Sigmoid colon (tissue), 7 donors: ENCODE data around the gene SMARCD1. TPM values are rescaled to one million over a fixed set of nuclear protein-coding genes. Genes with fewer than 3 reads are reported as not detected.

Experiments
- DNase-seq: peaks from one replicate; pipeline ENCODE4 v3.0.0-alpha.2; 2019
- H3K27ac ChIP-seq, 4 donors: fragments of 200-600 bp; sonication (generic); one replicate each; pipeline ENCODE4 v1.5.1; 2016 to 2019; ENCODE audit warnings: mild to moderate bottlenecking in 1 of 4
- H3K27me3 ChIP-seq, 3 donors: fragments of 200-600 bp; sonication (generic); one replicate each; pipeline ENCODE4 v1.5.1; 2019; ENCODE audit warnings: mild to moderate bottlenecking in 1 of 3
- H3K36me3 ChIP-seq, 4 donors: fragments of 200-600 bp; sonication (generic); one replicate each; pipeline ENCODE4 v1.5.1; 2016 to 2019
- H3K4me1 ChIP-seq, 4 donors: fragments of 200-600 bp; sonication (generic); one replicate each; pipeline ENCODE4 v1.5.1; 2017 to 2019
- H3K4me3 ChIP-seq, 4 donors: fragments of 200-600 bp; sonication (generic); one replicate each; pipeline ENCODE4 v1.5.1; 2017 to 2019; ENCODE audit warnings: mild to moderate bottlenecking in 2 of 4, moderate library complexity in 1 of 4
- H3K9me3 ChIP-seq, 4 donors: fragments of 200-600 bp in 3 of 4; sonication (generic) in 3 of 4; one replicate each; pipeline versions ENCODE4 v1.5.1 to v1.6.1; 2013 to 2019
- EP300 ChIP-seq, 4 donors: sonication (generic); formaldehyde crosslinking; IDR thresholded peaks; one replicate each; pipeline ENCODE4 v1.6.1; 2017; ENCODE audit warnings: antibody characterized with exemption in 4 of 4
- POLR2A ChIP-seq, 2 donors: fragments of 450-650 bp; IDR thresholded peaks; one replicate each; pipeline ENCODE4 v1.6.1; 2016; ENCODE audit warnings: antibody characterized with exemption in 2 of 2, mild to moderate bottlenecking in 2 of 2, moderate library complexity in 2 of 2
- POLR2AphosphoS5 ChIP-seq, 4 donors: sonication (generic); formaldehyde crosslinking; IDR thresholded peaks; one replicate each; pipeline ENCODE4 v1.6.1; 2017; ENCODE audit warnings: antibody characterized with exemption in 4 of 4
- WGBS, 2 donors: extraction: QIAGEN DNeasy Blood & Tissue Kit; methylation state at CpG; one replicate each; pipeline ENCODE4 v1.1.7; 2013; 5-methylcytosine and 5-hydroxymethylcytosine counted together
- intact Hi-C: fragments of 100-400 bp; cut with DNase I; formaldehyde crosslinking; loops from one replicate; pipeline ENCODE4 v1.15.1; 2023
- polyA plus RNA-seq, 3 donors: library from polyadenylated mRNA; stranded (reverse); fragments of 200-250 nt; gene quantifications; one replicate each; pipeline ENCODE4 v1.2.3, GENCODE V29; 2013
- total RNA-seq, 4 donors: library from RNA; depleted of rRNA; stranded (reverse); fragments of >200 nt; gene quantifications; one replicate each; pipeline ENCODE4 v1.1.0, GENCODE V29; 2016
- donor health status: healthy with polysubstance abuse.
- donor health status: Bipolar disorder and iron deficiency.
- donor health status: healthy.

SMARCD1 gene
- total and polyA plus RNA-seq, 7 donors = 16.0 to 64.8 (median 26.4) TPM

DNA sequence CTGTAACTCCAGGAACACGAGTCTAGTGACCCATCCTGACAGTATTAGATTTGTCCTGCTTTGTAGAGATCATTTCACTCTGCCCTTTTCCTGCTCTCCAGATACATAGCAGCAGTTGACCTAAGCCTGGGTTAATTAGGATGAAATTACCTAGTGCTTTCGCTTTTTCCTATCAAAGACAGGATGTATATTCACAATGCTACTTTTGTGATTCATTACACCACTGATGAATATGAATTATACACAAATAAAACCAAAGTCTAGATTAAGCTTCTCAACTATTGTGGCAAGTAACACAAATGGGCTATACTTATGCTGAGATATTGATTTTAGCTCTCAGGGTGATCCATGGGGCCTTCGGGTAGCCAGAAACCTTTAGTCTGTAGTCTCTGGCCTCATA, 64.2 kb downstream of the SMARCD1 start:
- H3K36me3 ChIP-seq = no peaks in the 10 kb centered on the region
- H3K4me3 ChIP-seq = no peak overlapping the region
- intact Hi-C loops = no loop called here
- 72 to 79% methylated on average over 3 of the region's 3 CpGs for WGBS, 2 donors
- TF ChIP-seq EP300 (IDR thresholded peaks at IDR 0.05) = no peak
- no peak for TF ChIP-seq POLR2A (IDR thresholded peaks at IDR 0.05)
- TF ChIP-seq POLR2AphosphoS5 (IDR thresholded peaks at IDR 0.05) = no peak
- peaks cover 0 to 9% (median 4%) of the 10 kb centered on the region in 4 donors for H3K4me1 ChIP-seq
- no peak overlapping the region for H3K27ac ChIP-seq
- no peak for DNase-seq
- H3K27me3 ChIP-seq = no peaks in the 10 kb centered on the region
- no peaks in the 10 kb centered on the region for H3K9me3 ChIP-seq

Other genes with a start within 250 kb of the SMARCD1 start
- 1 to 10 TPM; 2.7 to 5.4 (median 3.9) TPM for gene BCDIN3D, start 242.2 kb upstream of the SMARCD1 start, total RNA-seq
- 1 to 10 TPM; 1.8 to 3.7 (median 2.1) TPM for gene BCDIN3D, start 242.2 kb upstream of the SMARCD1 start, polyA plus RNA-seq
- gene FAIM2, start 181.4 kb upstream of the SMARCD1 start, total RNA-seq = 10 to 100 TPM in 1 of 4 donors, 1 to 10 TPM in 3; 5.8 to 12.8 (median 7.5) TPM
- gene FAIM2, start 181.4 kb upstream of the SMARCD1 start, polyA plus RNA-seq = 1 to 10 TPM in 2 of 3 donors, not detected in 1; 1.2 to 5.6 TPM
- not detected for gene AQP2, start 134.6 kb upstream of the SMARCD1 start, total RNA-seq
- not detected for gene AQP2, start 134.6 kb upstream of the SMARCD1 start, polyA plus RNA-seq
- not detected for gene AQP5, start 123.5 kb upstream of the SMARCD1 start, total RNA-seq
- gene AQP5, start 123.5 kb upstream of the SMARCD1 start, polyA plus RNA-seq = under 1 TPM in 1 of 3 donors, not detected in 2; 0.09 TPM
- under 1 TPM; 0.14 to 0.83 (median 0.60) TPM for gene AQP6, start 112.4 kb upstream of the SMARCD1 start, total RNA-seq
- gene AQP6, start 112.4 kb upstream of the SMARCD1 start, polyA plus RNA-seq = under 1 TPM in 1 of 3 donors, not detected in 2; 0.12 TPM
- 10 to 100 TPM; 14.1 to 42.6 (median 27.0) TPM for gene RACGAP1, start 59.8 kb upstream of the SMARCD1 start, total RNA-seq
- 10 to 100 TPM in 1 of 3 donors, 1 to 10 TPM in 2; 4.8 to 22.5 (median 8.3) TPM for gene RACGAP1, start 59.8 kb upstream of the SMARCD1 start, polyA plus RNA-seq
- 1 to 10 TPM; 3.5 to 6.9 (median 5.2) TPM for gene ASIC1, start 27.7 kb upstream of the SMARCD1 start, total RNA-seq
- 1 to 10 TPM in 2 of 3 donors, not detected in 1; 1.3 to 1.6 TPM for gene ASIC1, start 27.7 kb upstream of the SMARCD1 start, polyA plus RNA-seq
- 10 to 100 TPM in 1 of 4 donors, 1 to 10 TPM in 1, under 1 TPM in 2; 0.55 to 59.6 (median 1.5) TPM for gene GPD1, start 18.7 kb downstream of the SMARCD1 start, total RNA-seq
- gene GPD1, start 18.7 kb downstream of the SMARCD1 start, polyA plus RNA-seq = 10 to 100 TPM in 1 of 3 donors, 1 to 10 TPM in 2; 3.0 to 19.8 (median 3.6) TPM
- gene COX14, start 26.9 kb downstream of the SMARCD1 start, total RNA-seq = 100 to 1,000 TPM in 1 of 4 donors, 10 to 100 TPM in 3; 87.8 to 179 (median 93.8) TPM
- gene COX14, start 26.9 kb downstream of the SMARCD1 start, polyA plus RNA-seq = 100 to 1,000 TPM; 124 to 266 (median 187) TPM
- 10 to 100 TPM; 21.7 to 29.1 (median 23.3) TPM for gene CERS5, start 82.0 kb downstream of the SMARCD1 start, total RNA-seq
- gene CERS5, start 82.0 kb downstream of the SMARCD1 start, polyA plus RNA-seq = 10 to 100 TPM in 1 of 3 donors, 1 to 10 TPM in 2; 4.8 to 25.9 (median 5.3) TPM
- 100 to 1,000 TPM in 1 of 4 donors, 10 to 100 TPM in 3; 39.7 to 111 (median 41.6) TPM for gene LIMA1, start 198.2 kb downstream of the SMARCD1 start, total RNA-seq
- gene LIMA1, start 198.2 kb downstream of the SMARCD1 start, polyA plus RNA-seq = 100 to 1,000 TPM; 108 to 181 (median 175) TPM